ENCODE measurements around the gene AQR. TPM values are rescaled to one million over a fixed set of nuclear protein-coding genes. Genes with fewer than 3 reads are reported as not detected.

Gene AQR
- total RNA-seq, 1 experiment from 2014 or later, result 54.4 TPM

GRCh38 chr15:34994925-34995324 is 25.4 kb upstream of the AQR start:
- no peak overlapping the region for H3K4me2 ChIP-seq (ENCODE audit: insufficient read depth, insufficient read length, low read length)
- H3K4me1 Mint-ChIP-seq, result peaks cover 40 to 42% of the 10 kb centered on the region in 2 experiments
- WGBS (ENCODE audit: extremely low coverage, insufficient read length, low lambda C conversion rate), result no CpG with 5 or more reads among the region's 1 CpG

More at GRCh38 chr15:34994925-34995324, 25.4 kb upstream of the AQR start:
- Histone ChIP-seq H2BK12ac (ENCODE audit: insufficient read length, low read depth, low read length) (no peak overlapping the region), H3K23ac (ENCODE audit: insufficient read length, low read depth, low read length) (no peak overlapping the region), H3K18ac (ENCODE audit: insufficient read length, low read depth, low read length) (no peak overlapping the region), H3K56ac (ENCODE audit: insufficient read length, low read depth, low read length) (no peak overlapping the region), H3K4me1 (ENCODE audit: insufficient read depth, low read length) (peaks cover 3% of the 10 kb centered on the region; the same call in 1 of the 2 replicates), H3K27me3 (ENCODE audit: insufficient read depth, low read length) (no peaks in the 10 kb centered on the region), H3K9ac (ENCODE audit: extremely low read depth, insufficient read length, low read length) (no peak overlapping the region), H2BK5ac (ENCODE audit: insufficient read length, low read length) (no peak overlapping the region), H3K23me2 (ENCODE audit: insufficient read length, low read depth, low read length, poor library complexity, severe bottlenecking) (no peaks in the 10 kb centered on the region), H3K14ac (ENCODE audit: insufficient read depth, low read length) (no peak overlapping the region), H3K79me2 (ENCODE audit: insufficient read depth, low read length) (no peaks in the 10 kb centered on the region), H4K8ac (replicated peaks; ENCODE audit: insufficient read length, low read depth, low read length) (no peak overlapping the region), H2BK20ac (ENCODE audit: low read depth, low read length, poor library complexity, severe bottlenecking) (no peak overlapping the region), H4K5ac (ENCODE audit: insufficient read length, low read depth, low read length) (no peak overlapping the region), H3K4ac (ENCODE audit: low read depth, low read length) (no peak overlapping the region), H3K9me3 (ENCODE audit: control insufficient read depth, low read depth, low read length) (no peaks in the 10 kb centered on the region), H2BK15ac (ENCODE audit: low read depth, low read length) (no peak overlapping the region), H4K20me1 (ENCODE audit: control insufficient read depth, insufficient read depth, insufficient read length) (no peaks in the 10 kb centered on the region), H4K91ac (ENCODE audit: insufficient read length, low read depth, low read length) (no peak overlapping the region), H2BK120ac (ENCODE audit: low read depth, low read length, poor library complexity, severe bottlenecking) (no peak overlapping the region), H3K27ac (ENCODE audit: insufficient read length, low read depth, low read length) (no peak overlapping the region), H2AFZ (ENCODE audit: low read length) (no peak overlapping the region), H2AK5ac (ENCODE audit: insufficient read length, low read length) (no peak overlapping the region), H3K79me1 (ENCODE audit: insufficient read depth, low read depth, low read length, poor library complexity, severe bottlenecking) (no peaks in the 10 kb centered on the region), H3T11ph (ENCODE audit: low read length) (no peak overlapping the region)
- Mint-ChIP-seq H3K4me3 (no peak overlapping the region; a peak in 2 of 5 replicates), H3K9me3 (no peaks in the 10 kb centered on the region), H3K27ac (peak overlapping the region; percentile 76 to 95 (median 92)), H3K27me3 (ENCODE audit: low read depth) (no peaks in the 10 kb centered on the region; the same call in 1 of the 2 replicates), H3K36me3 (ENCODE audit: insufficient read depth in 1 of 3, low read depth in 3 of 3) (no peaks in the 10 kb centered on the region)
- TF ChIP-seq CTCF (conservative IDR thresholded peaks at IDR 0.05), result no peak
- no peak for DNase-seq
